ENCODE results near the gene VASP.

Gene VASP

DNA sequence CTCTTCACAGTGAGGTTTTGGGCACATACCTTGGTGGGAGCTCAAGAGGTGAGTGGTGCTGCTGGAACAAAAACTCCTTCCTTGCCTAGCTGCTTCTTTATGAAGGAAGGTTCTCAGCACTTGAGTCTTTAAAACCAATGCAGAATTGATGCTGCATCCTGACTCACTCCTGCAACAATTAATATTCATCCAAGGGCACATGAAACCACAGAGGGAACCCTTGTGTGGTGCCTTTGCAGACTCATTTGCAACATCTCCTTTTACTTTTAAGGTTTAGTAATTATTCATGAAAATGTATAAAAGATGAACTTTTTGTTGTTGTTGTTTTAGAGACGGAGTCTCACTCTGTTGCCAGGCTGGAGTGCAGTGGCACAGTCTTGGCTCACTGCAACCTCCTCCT lies 47.2 kb downstream of the VASP start:
- DNase-seq (ENCODE audit: low spot score) = no peak

- no peak for DNase-seq (ENCODE audit: low spot score)
Measured at GRCh38 chr19:45556835-45557234, 49.6 kb downstream of the VASP start.

- peak; percentile 80 for DNase-seq (ENCODE audit: low spot score)
Measured at GRCh38 chr19:45558399-45558878, 51.2 kb downstream of the VASP start.

- no peak for DNase-seq (ENCODE audit: low spot score)
Measured at GRCh38 chr19:45560038-45560437, 52.8 kb downstream of the VASP start.

DNA sequence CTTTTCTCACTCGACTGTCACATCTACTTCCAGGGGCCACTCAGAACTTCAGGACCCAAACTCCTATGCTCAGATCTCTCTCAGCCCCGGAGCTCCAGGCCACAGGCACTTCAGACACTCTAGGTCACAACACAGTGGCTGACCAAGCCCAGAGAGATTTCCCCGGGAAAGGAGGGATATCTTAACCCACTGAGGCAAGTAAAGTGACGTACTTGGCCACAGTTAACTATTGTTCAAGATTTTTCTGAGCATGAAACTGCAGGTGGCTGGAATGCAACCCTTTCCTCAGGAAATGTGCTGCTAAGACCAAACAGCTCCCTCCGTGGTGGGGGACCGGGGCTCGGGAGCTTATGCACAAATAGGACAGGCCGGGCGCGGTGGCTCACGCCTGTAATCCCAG lies 53.4 kb downstream of the VASP start:
- DNase-seq (ENCODE audit: low spot score) = no peak

DNA sequence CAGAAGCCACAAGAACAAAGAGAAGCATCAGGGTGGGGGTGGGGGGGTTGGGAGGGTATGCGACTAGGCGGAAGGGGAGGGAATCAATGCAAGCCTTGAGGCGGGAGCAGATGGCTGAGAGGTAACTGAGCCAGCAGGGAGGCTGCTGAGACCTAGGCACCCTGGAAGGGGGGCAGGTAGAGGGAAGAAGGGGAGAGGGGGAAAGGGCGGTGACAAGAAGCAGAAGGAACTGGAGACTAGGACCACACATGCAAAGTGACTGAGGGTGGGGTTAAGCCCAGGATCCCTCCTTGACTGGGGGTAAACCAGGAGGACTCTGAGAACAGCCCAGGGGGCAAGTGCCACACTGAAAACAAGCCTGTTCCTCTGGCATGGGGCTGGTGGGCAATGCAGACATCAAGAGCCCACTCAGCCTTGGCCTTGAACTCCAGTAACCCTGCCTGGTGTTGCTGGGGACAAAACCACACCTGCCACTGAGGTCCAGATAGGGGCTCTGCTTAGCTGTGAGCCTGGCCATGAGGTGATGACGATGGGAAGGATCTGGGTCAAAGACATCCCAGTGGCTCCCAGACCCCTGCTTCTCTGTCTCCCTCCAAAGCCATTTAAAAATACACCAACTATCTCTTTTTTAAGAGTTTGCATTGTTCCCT lies 57.0 kb downstream of the VASP start:
- peak; percentile 51 for DNase-seq (ENCODE audit: low spot score)

DNA sequence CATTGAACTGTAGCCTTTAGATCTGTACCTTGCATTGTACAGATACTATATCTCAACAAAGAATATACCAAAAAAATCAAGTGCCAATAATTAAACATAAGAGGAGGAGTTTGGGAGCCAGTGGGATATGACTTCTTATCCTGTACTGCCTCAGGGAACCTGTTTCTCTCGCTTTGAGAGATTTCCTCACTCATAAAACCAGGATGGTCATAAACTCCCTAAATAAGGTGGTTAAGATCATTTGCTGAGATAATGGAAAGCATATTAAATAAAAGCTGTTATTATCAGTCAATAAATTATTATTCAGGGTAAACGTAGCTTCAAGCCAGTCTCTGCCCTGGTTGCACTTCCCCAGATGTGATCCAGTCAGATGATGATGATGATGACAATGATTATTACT lies 60.3 kb downstream of the VASP start:
- no peak for DNase-seq (ENCODE audit: low spot score)

DNA sequence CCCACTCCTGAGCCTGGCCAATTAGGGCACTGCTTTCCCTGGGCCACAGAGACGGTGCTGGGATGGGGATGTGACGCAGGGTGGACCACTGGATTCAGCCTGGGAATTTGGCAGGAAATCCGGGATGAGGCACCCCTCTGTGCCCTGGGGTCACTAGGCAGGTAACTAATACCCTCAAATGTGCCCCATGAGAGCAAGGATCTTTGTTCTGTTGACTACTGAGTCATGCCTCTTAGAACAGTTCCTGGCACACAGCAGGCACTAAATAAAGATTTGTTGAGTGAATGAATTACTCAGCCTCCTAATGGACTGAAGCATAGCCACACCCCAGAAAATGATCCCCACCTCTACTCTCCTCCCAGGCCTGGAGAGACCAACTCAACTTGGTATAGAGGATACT lies 61.5 kb downstream of the VASP start:
- no peak for DNase-seq (ENCODE audit: low spot score)

- peak; percentile 76 for DNase-seq (ENCODE audit: low spot score)
Measured at GRCh38 chr19:45569619-45570421, 62.5 kb downstream of the VASP start.

- no peak for DNase-seq (ENCODE audit: low spot score)
Measured at GRCh38 chr19:45571457-45572220, 64.4 kb downstream of the VASP start.

DNA sequence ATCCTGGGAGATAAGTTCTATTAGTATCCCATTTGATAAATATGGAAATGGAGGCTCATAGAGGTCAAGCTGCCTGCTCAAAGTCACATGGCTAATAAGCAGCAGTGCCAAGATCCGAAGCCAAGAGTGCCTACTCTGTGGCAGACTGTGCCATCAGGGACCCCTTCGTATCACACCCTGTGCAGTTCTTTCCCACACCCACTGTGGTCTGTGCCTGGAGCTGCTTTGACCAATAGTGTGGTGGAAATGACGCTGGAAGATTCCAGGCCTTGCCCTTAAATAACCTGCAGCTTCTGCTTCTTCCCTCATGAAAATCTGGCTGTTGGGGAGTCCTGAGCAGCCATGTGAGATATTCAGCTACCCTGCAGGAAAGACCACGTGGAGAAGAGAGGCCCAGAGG lies 67.2 kb downstream of the VASP start:
- DNase-seq (ENCODE audit: low spot score) = no peak

- DNase-seq (ENCODE audit: low spot score) = no peak
Measured at GRCh38 chr19:45575216-45575615, 67.9 kb downstream of the VASP start.

Data from iPS-NIHi11 (cell line).